HEK293 (cell line): ENCODE data around the gene HHAT.

Experiments used
- CTCF ChIA-PET: fragments of 350-600 bp; formaldehyde crosslinking; extraction: SDS; loops from one replicate; lab custom pipeline; 2021; ENCODE audit warnings: antibody characterized with exemption; lab: Yijun Ruan, JAX
- POLR2A ChIA-PET: fragments of 300-600 bp; formaldehyde crosslinking; extraction: SDS; loops from one replicate; lab custom pipeline; 2020; ENCODE audit warnings: antibody characterized with exemption, inconsistent platforms; lab: Yijun Ruan, JAX
- H3K27ac ChIP-seq: fragments of 200-500 bp; sonication (Bioruptor generic); 2 replicates; pipeline ENCODE4 v1.5.1; 2014; ENCODE audit warnings: low read depth, low read length, control low read depth, inconsistent platforms; ENCODE audit errors: extremely low read depth
- H3K36me3 ChIP-seq, 2 experiments: fragments of 200-500 bp in 1 of 2; sonication (Bioruptor generic) in 1 of 2; 1 replicate in 1 of 2; 2 replicates in 1 of 2; pipeline ENCODE4 v1.5.1; 2014 to 2017; ENCODE audit warnings: inconsistent platforms in 2 of 2, low read length in 2 of 2; ENCODE audit not compliant: control insufficient read depth in 2 of 2, insufficient read depth in 1 of 2
- H3K4me1 ChIP-seq: fragments of 200-500 bp; sonication (Bioruptor generic); 2 replicates; pipeline ENCODE4 v1.5.1; 2014; ENCODE audit warnings: mild to moderate bottlenecking, low read length, inconsistent platforms; ENCODE audit not compliant: control insufficient read depth, insufficient read depth
- H3K4me3 ChIP-seq: 2 replicates; pipeline ENCODE4 v1.5.1; 2011; ENCODE audit warnings: low read depth, mild to moderate bottlenecking, control low read depth, low read length, moderate library complexity
- H3K9me3 ChIP-seq: fragments of 200-500 bp; sonication (Bioruptor generic); 2 replicates; pipeline ENCODE4 v1.5.1; 2014; ENCODE audit warnings: low read depth, low read length, inconsistent platforms; ENCODE audit not compliant: control insufficient read depth, insufficient read depth
- BCL6B ChIP-seq: fragments of 450-650 bp; formaldehyde crosslinking; IDR thresholded peaks from 2 replicates; pipeline ENCODE4 v1.5.1; 2017; ENCODE audit warnings: missing biosample characterization, missing genetic modification characterization
- GLI4 ChIP-seq: fragments of 450-650 bp; formaldehyde crosslinking; IDR thresholded peaks from 2 replicates; pipeline ENCODE4 v1.5.1; 2016; ENCODE audit warnings: missing biosample characterization, missing genetic modification characterization
- IKZF3 ChIP-seq: fragments of 450-650 bp; IDR thresholded peaks from 2 replicates; pipeline ENCODE4 v1.5.0; 2018; ENCODE audit warnings: missing biosample characterization, mild to moderate bottlenecking, missing genetic modification characterization, moderate library complexity
- KLF10 ChIP-seq: fragments of 450-650 bp; IDR thresholded peaks from 2 replicates; pipeline ENCODE4 v1.5.1; 2018; ENCODE audit warnings: missing biosample characterization, mild to moderate bottlenecking, missing genetic modification characterization
- KLF9 ChIP-seq: fragments of 450-650 bp; formaldehyde crosslinking; IDR thresholded peaks from 2 replicates; pipeline ENCODE4 v1.5.1; 2016; ENCODE audit warnings: missing biosample characterization, missing genetic modification characterization, low read depth
- PRDM10 ChIP-seq: fragments of 450-650 bp; formaldehyde crosslinking; IDR thresholded peaks from 2 replicates; pipeline ENCODE4 v1.5.1; 2016; ENCODE audit warnings: missing biosample characterization, missing genetic modification characterization
- SETDB1 ChIP-seq: IDR thresholded peaks from one replicate; pipeline ENCODE4 v1.6.1; 2017; ENCODE audit warnings: mild to moderate bottlenecking, low read length, moderate library complexity, mixed read lengths; ENCODE audit not compliant: insufficient read length
- SP2 ChIP-seq: fragments of 450-650 bp; formaldehyde crosslinking; IDR thresholded peaks from 2 replicates; pipeline ENCODE4 v1.5.1; 2016; ENCODE audit warnings: missing biosample characterization, missing genetic modification characterization
- ZBTB1 ChIP-seq: fragments of 450-650 bp; formaldehyde crosslinking; IDR thresholded peaks from 2 replicates; pipeline ENCODE4 v1.5.1; 2016; ENCODE audit warnings: missing biosample characterization, missing genetic modification characterization
- ZBTB6 ChIP-seq: fragments of 450-650 bp; formaldehyde crosslinking; IDR thresholded peaks from 2 replicates; pipeline ENCODE4 v1.5.1; 2017; ENCODE audit warnings: missing biosample characterization, missing genetic modification characterization
- ZEB2 ChIP-seq: fragments of 450-650 bp; formaldehyde crosslinking; IDR thresholded peaks from 2 replicates; pipeline ENCODE4 v1.5.1; 2016; ENCODE audit warnings: missing biosample characterization, missing genetic modification characterization
- ZNF112 ChIP-seq: fragments of 450-650 bp; formaldehyde crosslinking; IDR thresholded peaks from 2 replicates; pipeline ENCODE4 v1.5.0; 2017; ENCODE audit warnings: missing biosample characterization, missing genetic modification characterization
- ZNF146 ChIP-seq: fragments of 450-650 bp; formaldehyde crosslinking; IDR thresholded peaks from 2 replicates; pipeline ENCODE4 v1.5.1; 2016; ENCODE audit warnings: missing biosample characterization, missing genetic modification characterization
- ZNF214 ChIP-seq: fragments of 450-650 bp; formaldehyde crosslinking; IDR thresholded peaks from 2 replicates; pipeline ENCODE4 v1.5.1; 2017; ENCODE audit warnings: missing biosample characterization, mild to moderate bottlenecking, missing genetic modification characterization, borderline replicate concordance
- ZNF302 ChIP-seq: fragments of 450-650 bp; formaldehyde crosslinking; IDR thresholded peaks from 2 replicates; pipeline ENCODE4 v1.5.1; 2016; ENCODE audit warnings: missing biosample characterization, missing genetic modification characterization, low read depth
- ZNF324 ChIP-seq: fragments of 450-650 bp; formaldehyde crosslinking; IDR thresholded peaks from 2 replicates; pipeline ENCODE4 v1.5.1; 2016; ENCODE audit warnings: missing biosample characterization, missing genetic modification characterization
- ZNF404 ChIP-seq: fragments of 450-650 bp; formaldehyde crosslinking; IDR thresholded peaks from 2 replicates; pipeline ENCODE4 v1.5.1; 2017; ENCODE audit warnings: missing biosample characterization, missing genetic modification characterization
- ZNF449 ChIP-seq: fragments of 450-650 bp; formaldehyde crosslinking; IDR thresholded peaks from 2 replicates; pipeline ENCODE4 v1.5.1; 2017; ENCODE audit warnings: missing biosample characterization, mild to moderate bottlenecking, missing genetic modification characterization, moderate library complexity
- ZNF488 ChIP-seq: fragments of 450-650 bp; formaldehyde crosslinking; IDR thresholded peaks from 2 replicates; pipeline ENCODE4 v1.5.1; 2016; ENCODE audit warnings: missing biosample characterization, missing genetic modification characterization
- ZNF560 ChIP-seq: fragments of 450-650 bp; formaldehyde crosslinking; IDR thresholded peaks from 2 replicates; pipeline ENCODE4 v1.5.1; 2017; ENCODE audit warnings: missing biosample characterization, missing genetic modification characterization, borderline replicate concordance
- ZNF580 ChIP-seq: fragments of 450-650 bp; formaldehyde crosslinking; IDR thresholded peaks from 2 replicates; pipeline ENCODE4 v1.5.1; 2016; ENCODE audit warnings: missing biosample characterization, missing genetic modification characterization
- ZNF585B ChIP-seq: fragments of 450-650 bp; formaldehyde crosslinking; IDR thresholded peaks from 2 replicates; pipeline ENCODE4 v1.5.1; 2016; ENCODE audit warnings: missing biosample characterization, missing genetic modification characterization
- ZNF629 ChIP-seq: fragments of 450-650 bp; formaldehyde crosslinking; IDR thresholded peaks from 2 replicates; pipeline ENCODE4 v1.5.1; 2017; ENCODE audit warnings: missing biosample characterization, missing genetic modification characterization
- ZNF654 ChIP-seq: fragments of 450-650 bp; formaldehyde crosslinking; IDR thresholded peaks from 2 replicates; pipeline ENCODE4 v1.5.1; 2016; ENCODE audit warnings: low read depth, missing biosample characterization, missing genetic modification characterization
- ZNF843 ChIP-seq: fragments of 450-650 bp; formaldehyde crosslinking; IDR thresholded peaks from 2 replicates; pipeline ENCODE4 v1.5.1; 2016; ENCODE audit warnings: missing biosample characterization, missing genetic modification characterization

Gene HHAT

GRCh38 chr1:210588946-210589345, 260.2 kb downstream of the HHAT start:
- no peaks in the 10 kb centered on the region for H3K36me3 ChIP-seq
- TF ChIP-seq ZNF585B (no peak), BCL6B (tag by site-specific recombination) (no peak), ZNF654 (no peak), ZBTB6 (tag by site-specific recombination) (no peak), ZNF112 (tag by site-specific recombination) (no peak), ZNF843 (no peak), GLI4 (tag by site-specific recombination) (no peak), ZNF580 (tag by site-specific recombination) (no peak), KLF10 (tag by site-specific recombination) (no peak), IKZF3 (tag by site-specific recombination) (no peak), ZNF214 (tag by site-specific recombination) (no peak), ZNF560 (tag by site-specific recombination) (no peak), ZNF449 (tag by site-specific recombination) (no peak), ZNF404 (tag by site-specific recombination) (no peak), ZEB2 (tag by site-specific recombination) (no peak), ZNF488 (tag by site-specific recombination) (no peak)
- TF ChIP-seq, all 188 proteins: peak for 0
- no peaks in the 10 kb centered on the region for H3K9me3 ChIP-seq
- CTCF ChIA-PET = interaction anchor here (0.8 to 9.6 kb wide), 3 partner anchors 39 to 546 kb away, joined by 3 to 78 read pairs (median 3); partner anchors contain the start of gene KCNH1
- no peak overlapping the region for H3K27ac ChIP-seq
- peaks cover 2% of the 10 kb centered on the region; the same call in 1 of the 2 replicates for H3K4me1 ChIP-seq
- H3K4me3 ChIP-seq = no peak overlapping the region
- POLR2A ChIA-PET = no interaction called here

- no peaks in the 10 kb centered on the region for H3K4me1 ChIP-seq
- ChIA-PET POLR2A (no interaction called here), CTCF (no interaction called here)
- no peak overlapping the region for H3K4me3 ChIP-seq
- H3K27ac ChIP-seq = no peak overlapping the region
- no peaks in the 10 kb centered on the region for H3K36me3 ChIP-seq
- peak; percentile 79 for TF ChIP-seq ZNF146
- TF ChIP-seq ZNF629 (tag by site-specific recombination) = no peak
- H3K9me3 ChIP-seq = no peaks in the 10 kb centered on the region
Observed at GRCh38 chr1:210591214-210591613, 262.5 kb downstream of the HHAT start.

- Histone ChIP-seq H3K9me3 (no peaks in the 10 kb centered on the region), H3K36me3 (no peaks in the 10 kb centered on the region), H3K27ac (no peak overlapping the region), H3K4me1 (no peaks in the 10 kb centered on the region; the same call in 1 of the 2 replicates), H3K4me3 (no peak overlapping the region)
- ChIA-PET POLR2A (no interaction called here), CTCF (interaction anchor here (0.7 kb wide), 2 partner anchors 488 to 1108 kb away, joined by 3 to 4 read pairs; no protein-coding TSS in a partner anchor)
- no peak for TF ChIP-seq ZNF302 (tag by site-specific recombination)
- TF ChIP-seq ZNF560 (tag by site-specific recombination) = no peak
- no peak for TF ChIP-seq SP2 (tag by site-specific recombination)
- no peak for TF ChIP-seq ZBTB1 (tag by site-specific recombination)
- TF ChIP-seq KLF9 (tag by site-specific recombination) = no peak
- no peak for TF ChIP-seq PRDM10
- TF ChIP-seq ZNF324 (tag by site-specific recombination) = no peak
- no peak for TF ChIP-seq SETDB1
Observed at GRCh38 chr1:210594605-210595004, 265.9 kb downstream of the HHAT start.
